DMS 273 treated with DMSO at 0.1 percent for 48 hours (cell line): ENCODE data around the gene CHCHD3.
"Not testable (repeated sequence)": the region's sequence is repeated elsewhere in the genome, so short reads cannot be mapped to it uniquely, and the experiment has no call there.

Source experiments
- DNase-seq: peaks from one replicate; lab custom pipeline; 2025; lab: John Stamatoyannopoulos, UW

CHCHD3 gene

DNA sequence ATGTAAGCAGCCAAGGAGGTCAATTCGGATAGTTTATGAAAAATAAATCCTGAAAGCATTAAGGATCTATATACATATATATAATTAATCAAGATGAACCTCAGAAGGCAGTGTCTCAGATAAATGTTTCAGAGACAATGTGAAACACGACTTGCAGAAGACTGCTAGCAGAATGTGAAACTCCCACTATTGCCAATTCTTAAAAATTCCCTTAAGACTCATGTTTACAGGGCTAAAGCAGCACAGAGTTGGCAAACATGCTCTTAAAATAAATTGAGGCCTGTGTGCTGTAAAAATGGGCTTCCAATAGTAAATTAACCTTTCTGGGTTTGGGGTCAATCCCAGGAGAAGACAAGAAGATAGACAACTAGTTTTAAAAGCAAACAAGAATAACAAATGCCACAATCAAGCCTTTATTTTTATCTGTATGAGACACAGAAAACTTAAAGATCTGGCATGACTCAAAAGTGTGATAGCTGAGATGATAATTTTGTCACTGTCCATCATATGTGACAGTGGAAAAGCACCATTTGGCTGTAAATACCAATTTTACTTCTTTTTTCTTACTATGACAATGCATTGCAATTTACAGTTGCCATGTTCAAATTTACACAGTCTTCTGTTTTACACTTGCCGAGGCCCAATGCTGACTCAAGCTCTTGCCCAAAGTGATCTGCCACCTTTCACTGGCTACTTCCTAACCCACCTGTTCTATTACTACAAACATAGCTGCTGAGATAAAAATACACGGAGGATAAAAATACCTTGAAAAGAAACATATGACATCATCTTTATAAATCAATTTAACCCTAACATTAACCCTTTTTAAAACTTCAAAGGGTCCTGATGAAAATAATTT is 78.6 kb downstream of the CHCHD3 start:
- no peak for DNase-seq

DNA sequence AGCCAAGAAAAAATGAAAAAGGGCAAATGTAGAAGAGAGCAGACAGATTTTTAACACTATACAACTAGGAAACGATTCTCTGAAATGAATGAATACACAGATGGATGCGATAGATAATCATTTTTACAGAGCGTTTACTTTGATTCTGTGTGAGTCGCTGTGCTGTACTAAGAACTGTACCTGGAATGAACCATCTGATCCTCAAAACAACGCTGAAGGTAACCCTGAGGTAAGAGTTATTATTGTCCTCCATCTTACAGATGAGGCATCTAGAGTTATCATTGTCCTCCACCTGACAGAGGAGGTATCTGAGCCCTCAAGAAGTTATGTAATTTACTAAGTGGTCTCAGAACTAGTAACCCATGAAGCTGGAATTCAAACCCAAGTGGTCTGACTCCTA is 80.2 kb downstream of the CHCHD3 start:
- DNase-seq: no peak

DNA sequence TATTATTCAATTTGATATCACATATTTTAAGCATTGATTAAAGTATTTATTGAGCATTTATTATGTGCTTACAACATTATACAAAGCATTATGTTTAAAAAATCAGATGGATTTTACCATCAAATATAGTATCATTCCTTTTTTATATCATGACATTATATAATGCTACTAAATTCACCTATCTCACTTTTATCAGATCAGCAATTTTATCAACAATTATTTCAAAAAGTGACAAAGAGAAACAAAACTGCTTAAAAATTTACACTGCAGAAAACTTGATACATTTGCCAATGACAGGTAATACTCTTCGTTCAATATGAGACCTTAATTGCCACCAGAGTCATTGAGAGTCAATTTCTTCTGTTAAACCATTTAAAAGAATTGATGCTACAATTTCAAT is 82.0 kb downstream of the CHCHD3 start:
- DNase-seq: no peak

DNA sequence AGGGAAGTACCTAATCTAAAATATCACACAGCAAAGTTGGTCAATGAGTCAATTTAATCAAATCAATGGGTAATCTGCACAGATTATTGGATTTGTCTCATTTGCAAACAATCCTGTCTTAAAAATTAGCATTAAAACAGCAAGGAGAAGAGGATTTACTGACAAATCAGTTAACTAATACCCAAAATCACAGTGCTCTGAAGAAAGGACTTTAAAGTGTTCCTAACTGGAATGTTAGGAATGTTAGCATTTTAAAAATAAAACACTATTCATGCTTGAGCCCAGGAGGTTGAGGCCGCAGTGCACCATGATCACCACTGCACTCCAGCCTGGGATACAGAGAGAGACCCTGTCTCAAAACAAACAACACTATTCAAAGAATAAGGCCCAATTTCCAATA is 83.1 kb downstream of the CHCHD3 start:
- DNase-seq: no peak

DNA sequence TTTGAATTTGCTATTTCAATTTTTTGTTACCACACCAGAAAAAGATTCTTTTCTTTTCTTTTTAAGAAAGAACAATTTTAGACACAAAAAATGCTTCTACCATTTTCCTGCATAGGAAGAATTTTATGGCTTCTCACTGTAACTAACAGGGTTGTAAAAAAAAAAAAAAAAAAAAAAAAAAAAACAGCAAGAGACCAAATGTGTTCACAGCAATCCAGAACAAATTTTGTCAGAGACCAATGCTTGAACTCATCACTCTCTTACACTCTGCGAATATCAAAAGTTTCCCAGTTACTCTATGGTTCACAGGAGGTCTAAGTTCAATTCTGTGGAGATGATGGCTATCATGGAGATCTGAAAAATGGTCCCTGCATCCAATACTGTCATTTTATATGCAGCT is 84.4 kb downstream of the CHCHD3 start:
- DNase-seq: no peak

DNA sequence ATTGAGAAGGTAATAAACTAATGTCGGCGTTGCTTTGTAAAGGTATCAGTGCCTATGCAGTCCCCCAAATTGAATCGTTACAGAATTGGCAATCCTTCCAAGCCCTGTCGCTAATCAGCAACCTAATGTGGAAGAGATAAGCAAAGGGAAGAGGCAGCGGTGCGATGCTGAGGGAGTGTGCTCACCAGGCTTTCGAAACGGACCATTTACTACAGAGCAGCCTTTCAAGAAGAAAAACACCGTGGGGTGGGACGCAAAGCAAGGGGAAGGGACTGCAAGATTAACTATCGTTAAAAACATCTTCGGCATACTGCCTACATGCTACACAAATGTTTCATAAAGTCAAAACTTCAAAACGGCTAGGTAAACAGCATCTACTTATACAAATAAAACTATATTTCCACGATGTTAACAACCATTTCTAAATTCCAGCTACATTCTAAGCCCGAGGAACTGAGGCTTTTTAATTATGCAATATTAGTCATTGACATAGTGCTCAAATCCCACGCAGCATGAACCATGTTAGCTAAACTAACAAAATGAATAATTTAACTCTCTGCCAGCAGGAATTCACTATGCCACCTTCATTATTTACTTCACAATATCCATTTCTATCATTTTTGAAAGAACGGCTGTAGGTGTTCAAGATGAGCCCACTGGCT is 85.2 kb downstream of the CHCHD3 start:
- no peak for DNase-seq

DNA sequence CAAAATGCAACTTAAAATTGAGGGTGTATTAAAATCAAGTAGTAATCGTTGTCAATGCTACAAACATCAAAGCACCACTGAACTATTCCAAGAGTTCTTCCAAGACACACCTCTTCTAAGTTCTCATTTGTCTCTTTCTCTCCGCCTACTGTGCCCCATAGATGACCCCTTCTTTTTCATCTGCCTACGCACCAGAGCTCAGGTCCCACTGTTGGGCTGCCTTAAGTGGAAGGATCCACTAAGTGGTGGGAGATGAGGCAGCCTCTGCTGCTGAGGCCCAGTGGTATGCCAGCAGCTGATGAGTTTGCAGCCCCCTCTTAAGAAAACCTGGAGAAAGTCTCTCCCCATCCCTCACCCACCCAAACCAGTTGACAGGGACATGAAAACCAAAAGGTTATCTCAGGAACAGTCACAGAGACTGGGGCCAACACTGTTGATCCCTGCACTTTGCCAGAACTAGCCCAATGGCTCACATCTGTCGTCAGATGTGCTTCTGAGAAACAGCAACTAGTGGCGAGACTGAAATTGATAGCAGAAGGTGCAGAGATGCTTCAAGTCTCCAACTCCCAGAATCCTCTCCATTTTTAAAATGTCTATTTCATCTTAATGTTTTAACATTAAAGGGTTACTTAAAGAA is 88.4 kb downstream of the CHCHD3 start:
- DNase-seq: no peak

DNA sequence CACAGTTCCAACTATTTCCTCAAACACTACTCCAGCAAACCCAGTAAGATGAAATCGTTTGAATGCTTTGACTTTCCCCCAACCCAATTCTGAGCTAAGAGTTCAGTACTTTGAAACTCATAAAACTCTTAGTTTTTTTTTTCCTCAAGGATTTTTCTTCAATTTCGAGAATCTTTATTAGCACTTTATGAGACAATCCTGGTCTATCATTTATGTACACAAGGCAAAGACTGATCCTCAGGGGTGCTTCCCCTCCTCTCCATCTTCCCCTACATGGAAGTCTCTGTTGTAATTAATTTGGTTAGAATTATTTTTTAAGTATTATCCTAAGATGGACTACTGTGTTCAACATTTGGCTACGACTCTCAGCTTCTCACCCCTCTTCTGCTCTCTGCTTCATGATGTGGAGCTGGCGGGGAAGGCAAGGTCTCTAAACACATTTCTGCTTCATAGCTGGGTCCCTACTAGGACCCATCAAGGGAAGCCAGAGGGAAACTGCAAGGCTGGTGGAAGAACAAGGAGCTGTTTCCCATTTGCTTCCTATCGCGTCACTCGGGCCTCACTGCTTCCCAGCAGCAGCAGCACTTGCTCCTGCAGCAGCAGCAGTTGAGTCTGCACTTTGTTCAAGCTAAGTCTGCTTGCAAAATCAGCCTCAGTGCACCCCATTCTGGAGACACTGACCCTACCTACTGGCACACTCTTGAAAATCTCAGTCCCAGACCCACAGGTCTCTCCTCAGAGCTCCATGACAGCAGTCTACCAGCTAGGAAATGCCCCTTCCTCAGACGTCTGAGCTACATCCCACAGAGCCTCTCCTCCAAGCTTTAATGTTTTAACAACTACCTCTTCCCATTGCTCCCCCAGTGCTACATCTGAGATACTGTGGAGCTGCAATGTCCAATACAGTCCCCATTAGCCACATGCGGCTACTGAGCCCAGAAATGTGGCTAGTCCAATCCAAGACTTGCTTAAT is 90.0 kb downstream of the CHCHD3 start:
- no peak for DNase-seq

DNA sequence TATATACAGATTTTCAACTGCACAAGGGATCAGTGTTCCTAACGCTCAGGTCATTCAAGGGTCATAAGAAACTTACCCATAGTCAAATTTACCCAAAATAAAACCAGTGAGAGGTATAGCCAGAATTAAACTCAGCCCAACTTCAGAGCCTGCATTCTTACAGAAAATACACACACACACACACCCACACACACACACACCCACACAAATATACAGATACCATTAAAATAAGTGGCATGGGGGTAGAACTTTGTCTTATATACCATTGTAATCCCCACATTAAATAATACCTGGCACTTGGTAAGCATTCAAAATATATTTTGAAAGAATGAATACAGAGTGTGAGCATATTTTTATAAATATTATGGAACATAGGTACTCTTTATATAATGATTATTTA is 93.8 kb downstream of the CHCHD3 start:
- DNase-seq: no peak

DNA sequence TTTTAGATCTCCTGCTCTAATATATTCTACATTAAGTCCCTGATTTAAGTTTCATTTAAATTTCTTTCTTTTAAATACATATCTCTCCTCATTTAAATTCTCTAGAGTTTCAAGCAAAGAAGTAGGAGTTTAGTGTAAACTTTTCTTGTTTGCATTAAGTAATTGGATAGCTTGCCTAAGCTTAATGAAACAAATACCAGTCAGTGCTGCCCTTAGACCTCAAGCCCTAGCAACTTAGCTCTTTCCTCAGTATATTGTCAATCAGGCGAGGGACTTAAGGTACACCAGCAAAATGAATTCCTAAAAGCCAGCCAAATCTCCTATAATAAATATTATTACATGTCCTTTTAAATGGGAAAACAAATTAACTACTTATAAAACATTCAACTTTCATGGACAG is 101.5 kb downstream of the CHCHD3 start:
- DNase-seq: no peak

DNA sequence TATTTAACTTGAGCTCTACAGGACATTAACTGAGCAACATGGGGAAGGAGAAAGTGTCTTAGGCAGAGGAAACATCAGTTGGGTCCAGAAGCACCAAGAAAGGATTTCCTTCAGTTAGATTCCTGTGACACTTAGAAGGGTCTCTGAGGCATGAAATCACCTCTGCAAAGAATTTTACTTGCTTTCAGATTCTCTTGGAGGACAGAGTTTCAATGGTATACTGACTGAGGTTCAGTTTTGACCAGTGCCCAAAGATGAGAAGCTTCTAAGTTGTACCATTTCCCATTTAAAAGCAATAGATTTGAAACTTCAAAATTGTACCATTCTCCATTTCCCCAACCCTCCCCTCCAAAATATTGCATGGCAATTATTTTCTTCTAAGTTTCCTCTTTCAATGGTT is 102.4 kb downstream of the CHCHD3 start:
- DNase-seq: no peak

DNA sequence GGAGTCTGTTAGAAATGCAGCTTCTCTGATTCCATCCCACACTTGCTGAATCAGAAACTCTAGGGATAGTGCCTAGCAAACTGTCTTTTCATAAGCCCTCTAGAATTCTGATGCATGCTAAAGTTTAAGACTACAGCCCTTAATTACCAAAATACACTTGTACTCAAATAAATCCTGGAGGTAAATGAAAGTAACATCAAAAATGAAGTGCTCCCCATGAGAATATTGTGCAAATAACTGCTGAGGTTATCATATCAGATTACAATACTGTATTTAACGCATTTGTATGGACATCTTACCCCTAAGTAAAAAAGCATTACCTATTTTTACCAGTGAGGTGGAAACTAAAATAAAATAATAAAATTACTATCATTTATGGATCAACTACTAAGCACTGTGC is 104.7 kb downstream of the CHCHD3 start:
- no peak for DNase-seq

DNA sequence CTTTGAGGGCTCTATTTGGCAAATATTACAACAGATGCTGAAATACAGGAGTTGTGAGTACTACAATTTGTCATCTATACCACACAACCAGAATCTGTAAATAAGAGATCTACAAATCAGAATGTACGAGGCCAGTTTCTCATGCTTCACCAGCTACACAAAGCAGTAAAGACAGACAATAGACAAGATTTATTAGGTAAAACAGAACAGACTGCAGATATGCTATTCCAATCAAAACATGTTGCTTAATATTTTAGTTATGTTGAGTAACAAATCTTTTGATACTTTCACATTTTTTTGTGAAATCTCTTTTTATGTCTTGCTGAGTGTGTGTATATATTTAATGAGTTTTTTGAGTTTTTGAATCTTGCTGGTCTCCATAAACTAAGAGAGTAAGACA is 109.1 kb downstream of the CHCHD3 start:
- DNase-seq: no peak

DNA sequence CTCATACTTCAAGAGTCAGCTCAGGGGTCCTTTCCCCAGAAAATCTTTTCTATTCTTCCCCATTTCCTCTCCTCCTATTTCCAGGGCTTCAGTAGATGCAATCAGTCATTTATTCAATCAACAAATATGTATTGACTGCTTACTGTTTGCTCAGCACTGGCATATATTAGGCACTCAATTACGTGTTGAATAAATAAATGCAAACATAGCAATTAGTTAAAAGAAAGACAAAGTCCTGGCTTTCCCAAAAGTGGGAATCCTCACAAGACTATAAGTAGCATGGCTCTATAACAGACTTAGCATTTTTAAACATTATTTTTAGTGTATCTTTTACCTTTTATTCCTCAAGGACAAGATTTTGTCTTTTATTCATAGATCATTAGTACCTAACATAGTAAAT is 111.6 kb downstream of the CHCHD3 start:
- DNase-seq: no peak

DNA sequence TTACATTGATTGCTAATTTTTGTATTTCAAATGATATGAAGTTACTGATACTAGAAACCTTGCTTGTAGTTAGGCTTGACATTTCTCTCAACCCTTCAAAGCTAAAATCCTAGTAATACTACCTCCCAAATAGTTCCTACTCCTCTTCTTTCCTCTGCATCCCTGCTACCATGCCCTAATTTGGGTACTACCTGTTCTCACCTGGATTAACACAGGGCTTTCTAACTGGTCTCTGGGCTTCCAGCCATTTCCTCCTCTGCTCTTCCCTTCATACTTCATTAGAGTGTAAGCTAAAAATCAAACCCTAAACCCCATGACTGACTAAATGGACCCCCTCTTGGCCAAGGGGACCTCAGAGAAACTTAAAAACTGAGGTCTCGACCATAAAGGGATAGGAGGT is 112.4 kb downstream of the CHCHD3 start:
- DNase-seq: no peak

DNA sequence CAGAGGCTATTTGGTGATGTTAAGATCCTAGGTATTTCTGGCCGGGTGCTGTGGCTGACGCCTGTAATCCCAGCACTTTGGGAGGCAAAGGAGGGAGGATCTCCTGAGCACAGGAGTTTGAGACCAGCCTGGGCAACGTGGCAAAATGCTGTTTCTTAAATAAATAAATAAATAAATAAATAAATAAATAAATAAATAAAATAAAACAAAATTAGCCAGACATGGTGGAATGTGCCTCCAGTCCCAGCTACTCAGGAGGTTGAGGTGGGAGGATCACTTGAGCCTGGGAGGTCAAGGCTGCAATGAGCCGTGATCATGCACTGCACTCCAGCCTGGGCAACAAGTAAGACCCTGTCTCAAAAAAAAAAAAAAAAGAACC is 114.4 kb downstream of the CHCHD3 start:
- DNase-seq: not testable (repeated sequence)

DNA sequence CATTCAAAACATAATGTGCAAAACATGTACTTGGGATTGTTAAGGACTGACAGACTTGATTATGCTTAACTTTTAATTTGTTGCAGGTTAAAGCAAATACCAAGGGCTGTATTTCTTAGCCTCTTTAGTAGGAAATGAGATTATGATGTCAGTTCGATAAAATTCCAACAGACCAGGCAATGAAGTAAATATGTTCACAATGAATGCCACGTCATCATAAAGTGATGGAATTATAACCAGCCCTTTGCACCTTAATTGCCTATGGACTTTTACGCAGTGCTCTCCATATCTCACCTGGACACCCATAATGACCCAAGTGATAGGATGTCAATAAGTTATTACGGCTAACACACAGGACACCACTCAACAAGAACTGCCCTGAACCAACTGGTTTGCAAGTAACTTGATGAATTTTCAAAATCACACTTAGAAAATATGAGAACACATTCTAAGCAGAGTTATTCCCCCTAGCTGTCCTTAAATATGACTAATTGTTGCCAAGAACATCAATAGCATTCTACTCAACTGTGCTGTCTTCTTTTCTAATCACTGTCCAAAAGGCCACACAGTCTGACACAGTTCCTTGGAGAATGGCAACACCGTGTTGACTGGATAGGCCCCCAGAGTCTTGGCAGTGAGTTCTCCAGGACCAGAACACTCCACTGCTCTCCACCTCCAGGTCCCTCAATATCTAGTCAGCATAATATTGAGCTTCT is 115.0 kb downstream of the CHCHD3 start:
- DNase-seq: no peak

DNA sequence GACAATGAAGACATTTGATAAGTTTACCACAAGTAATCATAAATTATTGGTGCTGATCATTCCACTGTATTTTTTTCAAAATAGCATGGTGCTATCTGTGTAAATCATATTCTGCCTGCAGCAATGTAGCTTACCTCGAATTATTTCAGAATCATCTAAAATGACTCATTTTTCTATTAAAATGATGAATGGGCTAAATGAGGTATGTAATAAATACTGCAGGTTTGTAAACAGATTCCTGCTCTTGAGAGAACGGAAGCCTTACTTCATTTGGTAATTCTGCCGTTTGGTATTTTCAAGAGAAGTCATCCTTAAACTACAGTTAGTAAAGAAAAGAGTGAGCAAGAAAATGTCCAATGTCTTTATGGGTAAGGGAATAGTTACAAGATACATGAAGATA is 115.9 kb downstream of the CHCHD3 start:
- no peak for DNase-seq

DNA sequence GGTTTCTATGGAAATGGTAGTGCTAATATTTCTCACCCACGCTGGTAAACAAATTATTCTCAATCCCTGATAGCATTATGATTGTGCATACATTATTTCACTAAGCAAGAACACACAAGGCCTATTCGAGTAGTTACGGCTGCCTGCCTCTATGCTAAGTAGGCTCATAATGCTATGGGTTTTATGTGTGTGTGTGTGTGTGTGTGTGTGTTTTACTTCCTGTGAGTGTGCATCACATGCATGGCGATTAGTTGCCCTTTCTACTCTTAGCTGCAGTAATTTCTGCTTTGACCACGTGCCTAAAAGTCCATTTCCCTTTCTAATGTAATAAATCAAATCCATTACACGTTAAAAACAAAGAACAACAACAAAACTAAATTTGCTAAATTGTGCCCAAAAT is 117.0 kb downstream of the CHCHD3 start:
- no peak for DNase-seq

DNA sequence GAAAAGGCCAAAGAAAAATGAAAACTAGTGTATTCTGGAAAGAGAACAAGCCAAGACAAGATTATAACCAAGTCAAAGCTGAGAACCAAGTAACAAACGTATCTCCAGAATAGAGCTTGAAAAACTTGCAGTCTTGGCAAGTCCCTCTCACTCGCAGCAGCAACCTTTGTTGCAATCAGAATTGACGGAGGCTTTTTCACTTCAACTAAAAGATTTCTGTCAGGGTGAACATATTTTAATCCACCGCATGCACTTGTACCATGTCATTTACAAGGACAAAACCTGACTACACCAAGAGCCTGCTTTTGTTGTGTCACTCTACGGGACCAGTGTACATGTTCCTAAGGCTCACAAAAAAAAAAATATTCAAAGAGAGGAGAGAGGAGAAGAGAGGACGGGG is 122.0 kb downstream of the CHCHD3 start:
- no peak for DNase-seq

DNA sequence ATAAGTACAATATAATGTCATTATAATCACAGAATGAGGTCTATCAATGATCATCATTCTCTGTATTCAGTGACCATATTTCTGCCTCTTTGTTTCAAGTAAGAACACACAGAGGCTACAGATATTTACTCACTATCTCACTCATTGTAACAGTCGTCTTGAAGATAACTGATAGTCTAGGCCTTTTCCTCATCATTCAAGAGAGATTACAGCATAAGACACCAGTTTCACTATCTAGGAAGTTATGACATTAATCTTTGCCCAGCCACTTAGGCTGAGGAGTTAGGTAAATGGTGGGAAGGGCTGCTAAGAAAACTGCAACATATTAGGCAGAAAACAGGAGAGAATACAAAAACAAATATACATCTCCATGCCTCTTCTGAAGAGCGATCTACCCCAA is 125.3 kb downstream of the CHCHD3 start:
- DNase-seq: no peak
